ENCODE data around the gene SBF1.

The SBF1 gene

DNA sequence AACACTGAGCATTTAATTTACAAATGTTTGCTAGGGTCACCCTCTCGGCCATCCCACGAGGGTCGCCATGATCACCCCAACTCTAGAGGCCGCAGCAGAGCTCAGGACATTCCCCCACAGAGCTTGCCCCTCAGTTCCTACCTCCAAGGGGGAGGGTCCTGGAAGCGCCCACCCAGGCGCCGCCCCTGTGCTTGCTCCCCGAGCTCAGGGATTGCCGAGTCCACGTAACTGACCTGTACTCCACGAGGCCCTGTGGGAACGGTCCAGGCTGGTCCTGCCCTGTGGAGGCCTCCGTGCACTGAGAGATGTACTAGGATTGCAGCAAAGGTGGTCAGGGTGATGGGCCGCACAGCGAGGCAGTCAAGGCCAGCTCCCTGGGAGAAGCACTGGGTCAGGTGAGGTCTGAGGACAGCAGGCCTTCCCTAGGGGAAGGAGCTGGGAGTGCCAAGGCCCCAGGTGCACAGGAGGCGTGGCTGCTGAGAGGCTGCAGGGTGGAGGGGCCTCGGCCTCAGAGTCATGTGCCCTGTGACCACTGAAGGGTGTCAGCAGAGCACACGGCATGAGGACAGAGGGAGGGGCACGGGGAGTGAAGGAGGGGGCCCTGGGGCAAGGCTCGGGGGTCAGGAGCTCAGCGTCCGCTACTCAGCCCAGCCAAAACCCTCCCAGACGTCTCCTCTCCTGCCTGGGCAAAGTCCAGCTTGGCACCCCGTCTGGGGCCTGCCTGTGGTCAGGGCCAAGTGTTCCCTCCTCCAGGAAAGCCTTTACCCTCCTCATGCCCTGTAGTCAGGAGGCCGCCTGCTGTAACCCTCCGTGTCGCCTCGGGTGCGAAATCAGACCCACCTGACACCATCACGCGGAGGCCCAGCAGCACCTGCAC lies 9.4 kb upstream of the SBF1 start:
- DNase-seq = no peak

DNA sequence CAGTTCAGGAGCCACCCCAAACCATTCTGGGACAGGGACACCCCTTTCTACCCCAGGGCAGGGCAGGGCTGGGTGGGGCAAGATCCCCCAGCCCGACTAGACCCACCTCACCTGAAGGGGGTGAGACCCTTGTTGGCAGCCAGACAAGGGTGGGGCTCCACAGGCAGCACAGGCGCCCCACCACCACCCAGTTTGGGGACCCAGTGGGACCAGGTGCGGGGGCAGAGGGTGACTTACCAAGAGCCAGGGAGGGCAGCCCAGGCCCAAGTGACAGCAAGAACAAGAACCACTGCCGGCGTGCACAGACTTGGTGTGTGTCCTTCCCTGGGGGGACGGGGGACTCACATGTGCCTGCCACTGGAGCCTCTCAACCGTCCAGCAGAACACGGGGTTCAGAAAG lies 8.7 kb upstream of the SBF1 start:
- DNase-seq = no peak

DNA sequence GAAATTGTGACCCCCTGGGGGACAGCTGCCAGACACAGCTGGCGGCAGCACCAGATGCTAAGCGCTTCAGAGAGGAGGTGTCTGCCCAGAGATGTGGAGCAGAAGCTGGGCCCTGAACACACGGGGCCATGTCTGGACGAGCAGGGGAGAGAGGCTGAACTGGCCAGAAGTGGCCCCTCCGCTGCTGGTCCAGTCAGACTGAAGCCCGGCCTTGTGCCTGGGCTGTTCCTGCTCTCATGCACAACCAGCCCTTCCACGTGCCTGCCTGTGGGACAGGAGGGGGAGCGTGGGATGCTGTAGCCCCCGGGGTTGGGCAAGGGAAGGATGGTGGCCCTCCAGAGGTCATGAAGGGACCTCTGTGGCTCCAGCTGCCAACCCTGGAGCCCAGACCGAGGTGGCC lies 8.3 kb upstream of the SBF1 start:
- no peak for DNase-seq

DNA sequence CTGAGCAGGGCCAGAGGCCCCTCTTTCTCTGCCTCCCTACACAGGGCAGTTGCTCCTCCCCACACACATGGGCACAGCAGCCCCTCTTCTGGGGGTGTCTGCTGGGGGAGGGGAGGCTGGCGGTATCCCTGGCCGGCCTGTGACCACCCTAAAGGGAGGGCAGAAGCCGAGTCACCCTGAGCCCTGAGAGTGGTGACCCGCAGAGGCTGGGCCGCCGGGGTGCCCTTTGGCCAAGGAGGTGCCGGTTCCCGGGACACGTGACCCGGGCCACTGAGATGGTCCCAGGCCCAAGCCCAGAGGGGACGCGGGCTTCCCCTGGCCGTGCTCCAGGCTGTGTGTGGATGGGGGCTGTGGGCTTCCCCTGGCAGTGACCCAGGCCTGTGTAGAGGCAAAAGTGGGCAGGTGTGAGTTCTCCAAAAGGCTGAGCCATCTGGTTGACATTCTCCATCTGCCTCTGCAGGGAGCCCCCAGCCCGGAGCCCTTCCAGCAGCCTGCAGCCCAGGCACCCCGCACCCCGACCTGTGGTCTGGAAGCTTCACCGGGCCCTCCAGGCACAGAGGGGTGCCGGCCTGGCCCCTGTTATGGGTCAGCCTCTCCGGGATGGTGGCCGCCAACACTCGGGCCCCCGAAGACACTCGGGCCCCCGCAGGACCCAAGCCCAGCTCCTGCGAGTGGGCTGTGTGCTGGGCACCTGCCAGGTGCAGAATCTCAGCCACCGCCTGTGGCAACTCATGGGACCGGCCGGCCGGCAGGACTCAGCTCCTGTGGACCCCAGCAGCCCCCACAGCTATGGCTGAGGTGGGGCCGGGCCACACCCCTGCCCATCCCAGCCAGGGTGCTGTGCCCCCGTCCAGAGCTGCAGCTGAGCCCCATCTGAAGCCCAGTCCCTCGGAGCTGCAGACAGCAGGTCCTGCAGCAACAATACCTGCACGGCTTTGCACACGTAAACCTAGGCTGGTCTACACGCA lies 7.6 kb upstream of the SBF1 start:
- DNase-seq = no peak

DNA sequence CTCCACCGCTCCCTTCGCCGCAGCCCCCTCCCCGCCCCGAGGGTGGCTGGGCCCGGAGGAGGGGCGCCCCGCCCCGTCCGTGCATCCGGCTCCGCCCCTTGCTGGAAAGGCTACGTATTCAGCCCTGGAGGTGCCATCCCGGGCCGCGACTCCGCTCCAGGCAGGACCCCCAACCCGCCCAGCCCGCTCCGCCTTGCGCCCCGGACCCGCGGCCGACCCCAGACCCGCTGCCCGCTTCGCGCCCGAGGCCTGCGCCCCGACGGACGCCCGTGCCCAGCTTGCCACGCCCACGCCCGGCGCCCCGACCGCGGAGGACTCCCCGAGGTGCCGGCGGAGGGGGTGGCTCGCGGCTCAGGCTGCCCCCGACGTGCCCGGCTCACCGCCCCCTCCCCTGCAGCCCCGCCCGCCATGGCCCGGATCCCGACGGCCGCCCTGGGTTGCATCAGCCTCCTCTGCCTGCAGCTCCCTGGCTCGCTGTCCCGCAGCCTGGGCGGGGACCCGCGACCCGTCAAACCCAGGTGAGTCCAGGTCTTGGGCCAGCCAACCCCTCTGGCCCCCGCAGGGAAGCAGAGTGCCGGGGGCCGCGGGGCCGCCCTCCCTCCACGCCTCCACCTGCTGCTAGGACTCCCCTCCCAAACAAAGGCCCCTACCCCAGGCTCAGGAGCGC lies 6.7 kb upstream of the SBF1 start, which contains the start of gene ADM2:
Gene ADM2, plus strand, starts transcription at position 104 of the 667 bp plus-strand sequence. Its CDS starts 305 bp downstream, at position 409.
- DNase-seq = peak; percentile 78

DNA sequence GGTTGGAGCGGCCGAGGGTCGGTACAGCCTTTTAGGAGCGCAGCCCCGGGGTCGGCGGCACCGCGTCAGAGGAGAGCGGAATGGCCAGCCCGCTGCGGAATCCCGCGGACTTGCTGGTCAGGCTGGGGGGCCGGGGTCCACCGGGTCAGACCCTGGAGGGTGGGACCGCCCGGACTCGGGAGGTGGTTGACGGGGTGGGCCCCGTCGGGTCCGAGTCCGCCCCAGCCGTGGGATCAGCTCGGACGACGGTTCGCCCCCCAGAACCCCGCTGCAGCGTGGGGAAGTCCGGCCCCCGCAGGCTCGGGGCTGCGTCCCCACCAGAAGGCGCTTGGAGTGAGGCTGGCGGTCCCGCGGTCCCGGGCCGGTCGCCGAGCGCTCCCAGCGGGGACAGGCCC lies 6.2 kb upstream of the SBF1 start:
- DNase-seq = no peak

DNA sequence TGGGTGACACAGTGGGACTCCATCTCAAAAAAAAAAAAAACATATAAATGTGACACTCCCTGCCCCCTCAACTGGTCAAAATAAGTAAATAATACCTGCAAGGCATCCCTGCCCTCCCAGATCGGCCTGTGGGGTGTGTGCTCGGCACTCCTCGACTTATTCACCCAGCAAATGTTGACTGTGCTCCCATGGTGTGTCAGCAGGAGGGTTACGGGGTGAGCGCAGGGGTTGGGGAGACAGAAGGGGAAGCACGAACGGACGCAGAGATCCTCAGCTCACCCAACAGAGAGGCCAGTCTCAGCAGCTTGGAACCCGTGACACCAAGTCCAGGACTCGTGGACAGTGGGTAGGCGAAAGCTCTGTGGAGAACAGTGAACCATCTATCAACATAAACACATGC lies 4.9 kb upstream of the SBF1 start:
- no peak for DNase-seq

DNA sequence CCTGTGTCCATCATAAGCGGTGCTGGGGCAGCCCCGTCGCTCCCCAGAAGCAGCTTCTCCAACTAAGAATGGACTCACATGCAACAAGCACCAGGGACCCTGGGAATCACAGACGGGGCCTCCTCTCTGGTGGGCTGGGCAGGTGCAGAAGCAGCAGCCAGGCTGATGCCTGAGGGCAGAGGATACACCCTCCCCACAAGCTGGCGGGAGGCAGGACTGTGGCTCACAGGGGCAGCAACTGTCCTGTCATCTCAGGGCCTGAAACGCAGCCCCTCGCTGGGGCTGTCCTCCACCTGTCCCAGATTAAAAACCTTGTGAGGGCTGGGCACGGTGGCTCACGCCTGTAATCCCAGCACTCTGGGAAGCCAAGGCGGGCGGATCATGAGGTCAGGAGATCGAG lies 3.1 kb upstream of the SBF1 start:
- DNase-seq = no peak

DNA sequence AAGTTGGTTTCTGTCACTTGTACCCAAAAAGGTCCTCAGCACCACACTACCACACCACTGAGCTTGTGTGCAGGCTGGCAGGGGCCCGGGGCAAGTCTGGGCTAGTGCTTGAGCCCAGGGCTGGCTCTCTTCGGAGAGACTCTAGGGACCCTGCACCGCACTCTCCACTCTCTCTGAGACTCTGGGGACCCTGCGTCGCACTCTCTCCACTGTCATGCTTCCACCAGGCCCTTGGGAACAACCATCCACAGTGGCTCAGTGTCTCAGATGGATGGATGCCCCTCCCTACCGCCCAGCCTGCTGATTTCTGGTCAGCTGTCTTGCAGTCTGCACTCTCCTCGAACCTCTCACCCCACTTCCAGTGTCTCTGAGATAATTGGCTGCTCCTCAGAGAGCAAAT lies 2.0 kb upstream of the SBF1 start:
- no peak for DNase-seq

DNA sequence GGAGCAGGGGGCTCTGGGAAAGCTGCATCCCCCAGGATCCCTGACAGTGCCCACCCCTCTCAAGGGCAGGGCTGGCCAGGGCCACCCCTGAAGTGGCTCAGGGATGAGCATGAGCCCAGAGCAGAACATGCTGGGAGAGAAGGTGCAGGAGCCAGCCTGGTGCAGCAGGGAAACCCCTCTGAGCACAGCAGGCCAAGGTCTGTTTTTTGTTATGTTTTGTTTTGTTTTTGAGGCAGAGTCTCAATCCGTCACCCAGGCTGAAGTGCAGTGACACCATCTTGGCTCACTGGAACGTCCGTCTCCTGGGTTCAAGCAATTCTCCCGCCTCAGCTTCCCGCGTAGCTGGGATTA lies 792 bp upstream of the SBF1 start:
- no peak for DNase-seq

DNA sequence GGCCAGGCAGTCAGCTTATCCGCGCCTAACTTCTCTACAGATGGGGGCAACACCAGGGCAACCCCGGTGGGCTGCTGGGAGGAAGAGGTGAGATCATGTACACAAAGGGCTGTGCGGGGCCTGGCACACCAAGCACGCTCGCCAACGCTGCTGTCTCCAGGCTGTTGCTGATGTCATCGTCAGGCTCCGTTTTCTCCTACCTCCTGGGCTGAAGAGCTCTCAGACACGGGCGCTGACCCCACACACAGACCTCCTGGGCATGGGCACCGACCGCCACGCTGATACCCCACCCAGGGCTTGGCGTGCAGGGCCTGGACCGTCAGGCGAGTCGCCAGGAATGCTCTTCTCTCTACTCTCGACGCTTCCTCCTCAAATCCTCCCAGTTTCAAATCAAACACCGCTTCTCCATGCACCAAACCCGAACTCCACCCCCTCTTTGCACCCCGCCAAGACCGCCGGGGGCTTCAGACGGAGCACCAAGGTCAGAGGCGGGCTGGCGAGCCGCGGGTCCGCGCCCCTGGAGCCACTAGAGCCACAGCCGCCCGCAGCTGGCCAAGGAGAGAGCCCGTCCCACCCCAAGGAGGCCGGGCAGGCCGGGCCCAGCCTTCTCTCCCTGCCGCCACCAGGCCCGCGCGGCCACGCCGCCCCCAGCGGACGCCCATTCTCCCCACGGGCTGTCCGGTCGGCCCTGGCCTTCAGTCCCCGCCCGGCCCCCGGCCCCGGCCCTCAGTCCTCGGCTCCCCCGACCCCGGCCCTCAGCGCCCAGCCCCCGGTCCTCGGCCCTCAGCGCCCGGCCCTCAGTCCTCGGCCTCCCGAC lies 772 bp downstream of the SBF1 start:
- DNase-seq = peak; percentile 68

DNA sequence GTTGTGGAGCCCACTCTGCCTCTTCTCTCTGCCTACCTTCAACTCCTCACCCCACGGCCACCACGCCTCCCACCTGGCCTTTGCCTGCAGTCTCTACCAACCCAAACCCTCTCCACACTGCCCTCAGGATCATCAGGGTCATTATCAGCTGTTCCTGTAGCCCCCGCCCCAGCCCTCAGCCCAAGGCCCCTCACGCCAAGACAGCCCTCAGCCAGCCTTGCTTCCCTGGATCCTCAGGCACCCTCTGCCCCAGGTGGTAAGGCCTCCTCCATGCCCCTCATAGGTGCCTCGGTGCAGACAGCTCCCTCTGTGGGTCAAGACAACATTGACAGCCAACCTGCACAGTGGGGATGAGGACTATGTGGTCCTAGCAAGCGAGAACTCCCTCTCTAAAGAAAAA lies 1.7 kb downstream of the SBF1 start:
- DNase-seq = peak; percentile 68

DNA sequence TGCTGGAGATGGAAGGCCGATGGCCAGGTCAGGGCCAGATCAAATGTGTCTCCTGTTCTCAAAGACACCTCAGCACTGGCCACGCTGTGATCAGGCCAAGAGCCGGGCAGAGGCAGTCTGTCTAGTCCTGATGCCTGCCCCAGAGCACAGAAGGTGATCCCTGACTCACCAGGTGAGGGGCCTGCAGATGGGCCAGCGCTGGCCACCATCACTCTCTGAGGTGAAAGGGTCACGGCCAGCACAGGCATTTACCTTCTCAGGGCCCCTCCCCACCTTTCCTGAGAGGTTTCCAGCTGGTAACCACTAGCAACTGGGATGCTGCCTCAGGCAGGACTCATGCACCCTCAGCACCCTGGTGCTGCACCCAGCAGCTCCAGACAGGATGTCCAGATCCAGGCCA lies 2.9 kb downstream of the SBF1 start:
- no peak for DNase-seq

DNA sequence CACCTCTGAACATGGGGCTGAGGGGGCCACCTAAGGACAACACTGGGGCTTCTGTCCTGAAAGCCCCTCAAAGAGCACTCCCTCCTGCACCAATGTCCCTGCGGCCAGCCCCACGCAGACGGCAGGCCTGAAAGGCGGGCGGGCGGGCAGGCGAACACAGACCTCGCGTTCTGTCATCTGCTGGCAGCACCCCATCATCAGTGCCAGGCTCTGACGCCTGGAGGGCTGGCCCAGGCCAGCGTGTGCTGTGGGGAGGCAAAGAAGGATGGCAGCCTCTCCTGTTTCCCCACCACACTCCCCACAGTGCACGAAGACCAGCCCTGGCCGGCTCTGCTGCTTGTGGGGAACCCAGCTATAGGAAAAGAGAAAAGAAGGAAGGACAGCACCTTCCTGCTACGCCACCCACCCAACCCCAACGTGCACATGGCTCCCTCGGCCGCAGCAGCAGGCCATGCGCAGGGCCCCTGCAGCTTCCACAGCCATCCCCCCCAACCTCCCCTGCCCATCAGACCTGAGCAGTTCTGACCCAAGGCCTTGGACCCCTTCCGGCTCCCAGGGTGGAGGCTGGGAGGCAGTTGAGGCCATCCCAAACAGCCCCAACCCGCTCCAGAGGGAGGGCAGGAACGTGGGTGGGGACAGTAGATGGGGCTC lies 3.5 kb downstream of the SBF1 start:
- no peak for DNase-seq

DNA sequence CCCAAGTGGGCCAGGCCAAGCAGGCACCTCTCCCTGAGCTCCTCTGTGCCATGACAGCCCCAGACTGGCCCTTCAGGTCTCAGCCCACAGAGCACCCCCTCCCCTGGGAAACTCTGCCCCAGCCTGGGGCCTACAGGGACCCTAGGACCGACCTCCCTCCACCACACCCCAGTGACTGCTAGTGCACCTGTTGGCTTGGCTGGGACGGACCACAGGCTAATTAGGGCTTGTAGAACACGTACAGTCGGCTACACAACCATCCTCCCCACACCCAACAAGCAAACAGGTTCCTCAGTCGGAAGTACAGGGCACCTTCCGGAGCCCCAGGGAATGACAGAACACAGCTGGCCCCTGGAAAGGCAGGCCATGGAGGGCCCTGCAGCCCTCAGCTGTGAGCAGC lies 4.3 kb downstream of the SBF1 start:
- peak; percentile 41 for DNase-seq

DNA sequence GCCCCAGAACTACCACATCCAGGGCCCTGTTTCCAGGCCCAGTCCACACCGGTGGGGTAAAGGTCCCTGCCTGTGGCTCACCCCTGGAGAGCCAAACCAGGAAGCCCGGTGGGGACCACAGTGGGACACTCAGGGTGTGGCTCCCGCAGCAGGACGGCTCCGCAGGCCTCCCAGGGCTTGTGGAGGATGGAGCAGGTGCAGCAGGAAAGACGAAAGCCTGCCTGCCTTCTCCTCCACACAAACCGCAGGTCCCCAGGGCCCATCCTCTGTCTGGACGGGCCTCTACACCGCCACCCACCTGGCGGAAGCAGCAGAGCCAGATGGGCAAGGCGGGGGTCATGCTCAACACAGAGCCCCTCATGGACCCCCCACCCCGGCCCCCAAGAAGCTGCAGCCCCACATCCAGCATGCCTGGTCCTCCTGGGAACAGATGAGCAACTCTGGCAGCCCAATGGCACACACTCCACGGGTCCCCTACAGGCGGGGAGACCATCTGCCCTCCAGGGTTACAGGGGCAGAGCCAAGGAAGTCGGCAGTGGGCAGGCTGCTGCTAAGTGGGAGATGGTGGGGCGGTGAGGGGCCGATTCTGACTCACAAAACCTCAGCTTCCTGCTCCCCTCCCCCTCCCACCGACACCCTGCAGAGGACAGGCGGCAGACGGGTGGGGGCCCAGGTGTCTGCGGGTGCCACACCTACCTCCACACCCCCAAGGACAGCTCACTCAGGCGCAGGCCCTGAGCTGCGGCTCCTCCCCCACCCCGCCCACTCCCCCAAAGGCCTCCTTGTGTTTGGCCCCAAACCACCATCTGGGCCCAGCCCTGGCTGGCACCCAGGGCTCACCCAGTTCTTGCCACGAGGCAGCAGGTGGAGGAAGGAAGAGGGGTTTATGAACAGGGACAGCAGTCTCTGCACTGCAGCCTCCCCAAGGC lies 5.2 kb downstream of the SBF1 start:
- peak; percentile 95 for DNase-seq

DNA sequence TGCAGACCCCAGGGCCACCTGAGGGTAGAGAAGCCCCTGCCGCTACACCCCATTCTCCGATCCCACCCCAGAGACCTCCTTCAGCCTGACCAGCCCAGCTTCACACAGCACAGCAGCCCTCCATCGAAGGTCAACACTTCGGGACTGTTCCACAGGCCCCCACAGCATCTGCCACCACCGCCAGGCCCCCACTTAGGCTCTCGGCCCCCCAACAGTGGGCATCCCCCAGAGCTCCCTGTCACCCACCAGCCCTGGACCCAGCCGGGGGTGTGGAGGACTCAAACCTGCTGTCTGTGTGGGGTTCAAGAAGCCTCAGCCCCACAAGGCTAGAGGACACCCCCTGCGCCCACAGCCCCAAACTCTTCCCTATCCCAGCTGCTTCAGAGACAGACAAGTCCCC lies 6.2 kb downstream of the SBF1 start:
- DNase-seq = no peak

DNA sequence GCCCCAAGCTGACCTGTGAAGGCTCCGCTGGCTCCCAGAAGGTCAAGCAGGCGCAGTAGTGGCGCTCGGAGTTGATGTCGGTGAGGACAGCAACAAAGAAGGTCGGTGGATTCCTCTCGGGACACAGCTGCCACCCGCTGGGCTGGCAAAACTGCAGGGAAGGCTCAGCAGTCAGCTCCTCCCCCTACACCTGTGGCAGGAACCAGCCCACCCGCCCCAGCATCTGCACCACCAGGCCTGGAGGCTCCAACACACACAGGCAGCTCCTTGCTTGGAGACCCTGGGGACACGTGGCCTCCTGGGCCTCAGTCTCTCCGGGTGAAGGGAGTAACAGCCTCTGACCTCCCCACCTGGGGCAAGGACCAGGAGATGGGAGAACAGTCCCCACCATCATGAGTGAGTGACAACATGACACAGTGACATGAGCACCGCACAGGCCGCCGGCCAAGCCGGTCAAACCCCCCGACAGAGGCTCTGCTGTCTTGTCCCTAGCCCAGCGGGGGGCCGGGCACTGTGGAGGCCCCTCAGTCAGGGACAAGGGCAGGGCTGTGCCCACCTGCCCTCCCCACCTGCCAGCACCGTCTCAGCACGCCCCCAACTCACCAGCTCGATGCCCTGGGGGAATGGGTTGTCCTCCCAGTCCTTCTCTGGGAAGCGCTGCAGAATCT lies 6.9 kb downstream of the SBF1 start:
- no peak for DNase-seq

DNA sequence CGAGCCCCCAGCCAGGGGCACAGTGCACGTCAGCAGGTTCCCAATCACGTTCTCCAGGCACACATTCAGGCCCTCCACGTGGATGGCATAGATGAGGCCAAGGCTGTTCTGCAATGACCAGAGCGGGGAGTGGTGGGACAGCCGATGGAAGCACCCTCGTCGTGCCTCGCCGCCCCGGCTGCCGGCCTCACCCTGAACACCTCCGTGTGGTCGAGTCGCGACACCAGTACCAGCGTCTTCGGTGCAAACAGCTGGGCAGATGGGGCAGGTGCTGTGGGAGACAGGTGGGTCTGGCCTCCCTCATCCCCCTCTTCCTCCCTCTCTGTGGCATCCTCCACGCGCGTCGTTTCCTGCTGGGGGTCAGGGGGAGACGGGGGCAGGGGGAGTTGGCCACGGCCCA lies 7.5 kb downstream of the SBF1 start:
- no peak for DNase-seq
